ENCODE measurements around the gene HERC3. TPM values are rescaled to one million over a fixed set of nuclear protein-coding genes. Genes with fewer than 3 reads are reported as not detected.

Gene HERC3
- total and polyA plus RNA-seq, 2 of the 13 experiments (the other 11 are each of a cell fraction or from before 2014, with no cell fraction given) = 3.8 to 6.2 TPM

GRCh38 chr4:88645994-88646393, 53.7 kb downstream of the HERC3 start:
- DNase-seq (ENCODE audit: low spot score) = no peak
- in situ Hi-C loops (cut with HindIII; ENCODE audit: extremely low pct_ligation_motif_present, low pct_unique_long_range_greater_than_20kb) = no loop called here
- no peaks in the 10 kb centered on the region for H4K20me1 ChIP-seq (ENCODE audit: insufficient read depth, low read length)
- no peaks in the 10 kb centered on the region for H3K4me1 ChIP-seq (ENCODE audit: insufficient read depth, low read length)
- no peak overlapping the region for H2AFZ ChIP-seq (ENCODE audit: low read length)
- intact Hi-C loops (cut with micrococcal nuclease; ENCODE audit: unreplicated experiment) = no loop called here
- no peak overlapping the region for H3K9ac ChIP-seq (ENCODE audit: insufficient read depth, low read depth, low read length)
- ChIA-PET CTCF (ENCODE audit: low intra/inter-chr PET ratio, low total read pairs) (no interaction called here), POLR2A (no interaction called here)
- TF ChIP-seq ESRRA (CRISPR knock-in tag; IDR thresholded peaks at IDR 0.05; ENCODE audit: low read depth) (no peak), HNF1A (IDR thresholded peaks at IDR 0.05; ENCODE audit: low read depth) (no peak), HNF1A (CRISPR knock-in tag; IDR thresholded peaks at IDR 0.05; ENCODE audit: borderline replicate concordance) (no peak), THAP7 (CRISPR knock-in tag; IDR thresholded peaks at IDR 0.05) (no peak), HNF4A (CRISPR knock-in tag; IDR thresholded peaks at IDR 0.05) (no peak), ZNF557 (CRISPR knock-in tag; IDR thresholded peaks at IDR 0.05) (no peak), SAFB2 (CRISPR knock-in tag; IDR thresholded peaks at IDR 0.05; ENCODE audit: borderline replicate concordance, low read depth) (no peak), IRF2 (CRISPR knock-in tag; IDR thresholded peaks at IDR 0.05) (no peak), SMAD3 (CRISPR knock-in tag; IDR thresholded peaks at IDR 0.05) (no peak), SOX13 (IDR thresholded peaks at IDR 0.05) (no peak), SOX13 (CRISPR knock-in tag; conservative IDR thresholded peaks at IDR 0.05 in 1 of 2, IDR thresholded peaks at IDR 0.05 in 1 of 2) (no peak), ZNF552 (CRISPR knock-in tag; IDR thresholded peaks at IDR 0.05; ENCODE audit: borderline replicate concordance) (no peak), CREBL2 (CRISPR knock-in tag; IDR thresholded peaks at IDR 0.05; ENCODE audit: borderline replicate concordance) (no peak), GFI1 (CRISPR knock-in tag; IDR thresholded peaks at IDR 0.05; ENCODE audit: borderline replicate concordance) (no peak), KDM1A (CRISPR knock-in tag; IDR thresholded peaks at IDR 0.05) (no peak), ZNF713 (CRISPR knock-in tag; IDR thresholded peaks at IDR 0.05) (no peak), MXD4 (CRISPR knock-in tag; IDR thresholded peaks at IDR 0.05) (no peak), MAFG (CRISPR knock-in tag; IDR thresholded peaks at IDR 0.05) (no peak)
- H3K36me3 ChIP-seq (replicated peaks in 1 of 2; ENCODE audit: control insufficient read depth in 1 of 2, insufficient read depth in 2 of 2, low read length in 2 of 2) = no peaks in the 10 kb centered on the region
- no peaks in the 10 kb centered on the region for H3K9me3 ChIP-seq (ENCODE audit: low read length)
- no peak for FAIRE-seq
- no peaks in the 10 kb centered on the region for H3K79me2 ChIP-seq (ENCODE audit: insufficient read depth, low read length)
- no peaks in the 10 kb centered on the region for H3K27me3 ChIP-seq (ENCODE audit: control insufficient read depth in 1 of 2, insufficient read depth in 2 of 2, low read length in 2 of 2)
- H3K27ac ChIP-seq (ENCODE audit: extremely low read length, insufficient read depth, low read length) = no peak overlapping the region
- ATAC-seq = no peak
- H3K4me3 ChIP-seq (replicated peaks in 1 of 3; ENCODE audit: insufficient read depth in 1 of 3, low read depth in 2 of 3, low read length in 3 of 3) = no peak overlapping the region
- BruUV-seq (replicated peaks) = no TSS peak
- no peak overlapping the region for H3K4me2 ChIP-seq (ENCODE audit: low read depth, low read length)
- 47% methylated on average over 1 of the region's 1 CpG for WGBS (ENCODE audit: low lambda C conversion rate)
